PC-3 (cell line): Measurements from ENCODE around the gene PBLD. TPM values are rescaled to one million over a fixed set of nuclear protein-coding genes. Genes with fewer than 3 reads are reported as not detected.

Source experiments
- ATAC-seq: fragments of 200-7000 bp; cut with Tn5 transposase; 2 replicates; pipeline ENCODE4 v1.9.1; 2020; ENCODE audit warnings: mild to moderate bottlenecking, moderate library complexity
- BruUV-seq: library from RNA; stranded (reverse); fragments of 400-500 nt; replicated peaks from 2 replicates; lab custom pipeline; 2021; lab: Mats Ljungman, UMichigan
- CTCF ChIA-PET: fragments of 300-600 bp; sonication (Branson Sonifier 250); formaldehyde crosslinking; loops from one replicate; lab custom pipeline; 2022; ENCODE audit warnings: antibody characterized with exemption; lab: Charles Lee
- POLR2A ChIA-PET: fragments of 300-600 bp; sonication (Branson Sonifier 250); formaldehyde crosslinking; loops from one replicate; lab custom pipeline; 2022; ENCODE audit warnings: antibody characterized with exemption; ENCODE audit not compliant: unreplicated experiment; lab: Charles Lee
- DNase-seq: peaks from one replicate; pipeline ENCODE4 v3.0.0-alpha.2; 2015
- H2AFZ ChIP-seq: fragments of 300-600 bp; sonication (generic); 2 replicates; pipeline ENCODE4 v1.6.0; 2016; ENCODE audit warnings: antibody characterized with exemption, low read length
- H3F3A ChIP-seq: fragments of 300-600 bp; sonication (generic); one replicate; pipeline ENCODE4 v1.6.0; 2017; ENCODE audit warnings: antibody characterized with exemption, low read length, control low read depth, mild to moderate bottlenecking; ENCODE audit not compliant: unreplicated experiment
- H3K27ac ChIP-seq: fragments of 300-600 bp; sonication (generic); 2 replicates; pipeline ENCODE4 v1.5.1; 2016; ENCODE audit warnings: mild to moderate bottlenecking, low read length
- H3K27me3 ChIP-seq: fragments of 300-600 bp; sonication (generic); 2 replicates; pipeline ENCODE4 v1.6.1; 2016; ENCODE audit warnings: low read length, mixed read lengths
- H3K36me3 ChIP-seq: fragments of 300-600 bp; sonication (generic); 2 replicates; pipeline ENCODE4 v1.6.1; 2016; ENCODE audit warnings: low read depth, mixed run types, low read length, mixed read lengths
- H3K4me1 ChIP-seq: fragments of 300-600 bp; sonication (generic); 2 replicates; pipeline ENCODE4 v1.5.1; 2016; ENCODE audit warnings: low read length; ENCODE audit not compliant: insufficient read depth
- H3K4me2 ChIP-seq: fragments of 300-600 bp; sonication (generic); 2 replicates; pipeline ENCODE4 v1.6.0; 2016; ENCODE audit warnings: low read length
- H3K4me3 ChIP-seq: fragments of 300-600 bp; sonication (generic); 2 replicates; pipeline ENCODE4 v1.5.1; 2016; ENCODE audit warnings: mild to moderate bottlenecking, low read length, mixed read lengths
- H3K79me2 ChIP-seq: fragments of 300-600 bp; sonication (generic); 2 replicates; pipeline ENCODE4 v1.6.1; 2017; ENCODE audit warnings: low read length, mixed read lengths
- H3K9ac ChIP-seq: fragments of 300-600 bp; sonication (generic); 2 replicates; pipeline ENCODE4 v1.6.0; 2016; ENCODE audit warnings: mild to moderate bottlenecking, low read length
- H3K9me2 ChIP-seq: fragments of 300-600 bp; sonication (generic); replicated peaks from 2 replicates; pipeline ENCODE4 v1.6.1; 2016; ENCODE audit warnings: mixed run types, low read length, mixed read lengths
- H3K9me3 ChIP-seq: fragments of 300-600 bp; sonication (generic); 2 replicates; pipeline ENCODE4 v1.6.1; 2016; ENCODE audit warnings: low read length, mixed read lengths
- H4K20me1 ChIP-seq: fragments of 300-600 bp; sonication (generic); 2 replicates; pipeline ENCODE4 v1.6.1; 2016; ENCODE audit warnings: low read length, mixed read lengths
- CTCF ChIP-seq: fragments of 300-600 bp; sonication (generic); conservative IDR thresholded peaks from 2 replicates; pipeline ENCODE4 v1.5.1; 2017; ENCODE audit warnings: antibody characterized with exemption, low read depth, mild to moderate bottlenecking, low read length
- EZH2 ChIP-seq: fragments of 300-600 bp; sonication (generic); IDR thresholded peaks from one replicate; pipeline ENCODE4 v1.6.1; 2017; ENCODE audit warnings: antibody characterized with exemption, mild to moderate bottlenecking, low read length; ENCODE audit not compliant: unreplicated experiment
- EZH2phosphoT487 ChIP-seq: fragments of 300-600 bp; sonication (generic); IDR thresholded peaks from 2 replicates; pipeline ENCODE4 v1.6.1; 2018; ENCODE audit warnings: mild to moderate bottlenecking, antibody characterized with exemption, low read length, borderline replicate concordance
- intact Hi-C: fragments of 100-400 bp; cut with micrococcal nuclease; formaldehyde crosslinking; loops from 2 replicates; pipeline ENCODE4 v1.9.0; 2023
- total RNA-seq: library from RNA; depleted of rRNA; stranded (reverse); fragments of >200 nt; gene quantifications from 2 replicates; pipeline ENCODE4 v1.2.3, GENCODE V29; 2014

The PBLD gene
- total RNA-seq, 1 experiment from 2014 or later, result 1.1 TPM

- no peaks in the 10 kb centered on the region for H3K9me3 ChIP-seq
- no peaks in the 10 kb centered on the region for H3F3A ChIP-seq
- no peak overlapping the region for H3K4me3 ChIP-seq
- TF ChIP-seq EZH2 (no peak), EZH2phosphoT487 (no peak), CTCF (no peak)
- no peak overlapping the region for H3K9ac ChIP-seq
- H2AFZ ChIP-seq, result no peak overlapping the region
- H3K79me2 ChIP-seq, result no peaks in the 10 kb centered on the region
- no peak overlapping the region for H3K27ac ChIP-seq
- peaks cover 10% of the 10 kb centered on the region; the same call in 1 of the 2 replicates for H3K36me3 ChIP-seq
- H3K9me2 ChIP-seq, result no peaks in the 10 kb centered on the region
- H3K27me3 ChIP-seq, result no peaks in the 10 kb centered on the region
- CTCF ChIA-PET, result no interaction called here
- no peak overlapping the region for H3K4me2 ChIP-seq
- intact Hi-C loops, result no loop called here
- ATAC-seq (no peak), DNase-seq (no peak)
- no TSS peak for BruUV-seq
- POLR2A ChIA-PET, result no interaction called here
- H4K20me1 ChIP-seq, result no peaks in the 10 kb centered on the region
- H3K4me1 ChIP-seq, result no peaks in the 10 kb centered on the region
Observed at GRCh38 chr10:68364101-68364886, 31.6 kb upstream of the PBLD start.

GRCh38 chr10:68362590-68362989, 29.9 kb upstream of the PBLD start:
- POLR2A ChIA-PET, result no interaction called here
- H3K4me1 ChIP-seq, result no peaks in the 10 kb centered on the region
- H3K9me2 ChIP-seq, result no peaks in the 10 kb centered on the region
- no peak overlapping the region for H3K27ac ChIP-seq
- DNase-seq (no peak), ATAC-seq (no peak)
- no peak overlapping the region for H3K9ac ChIP-seq
- no TSS peak for BruUV-seq
- intact Hi-C loops, result no loop called here
- H3K4me3 ChIP-seq, result no peak overlapping the region
- no peak overlapping the region for H2AFZ ChIP-seq
- CTCF ChIA-PET, result no interaction called here
- no peak overlapping the region for H3K4me2 ChIP-seq
- H3K79me2 ChIP-seq, result no peaks in the 10 kb centered on the region
- no peak for TF ChIP-seq EZH2
- no peak for TF ChIP-seq CTCF
- H3F3A ChIP-seq, result no peaks in the 10 kb centered on the region
- no peaks in the 10 kb centered on the region for H3K9me3 ChIP-seq
- H3K36me3 ChIP-seq, result peaks cover 10% of the 10 kb centered on the region; the same call in 1 of the 2 replicates
- H4K20me1 ChIP-seq, result no peaks in the 10 kb centered on the region
- H3K27me3 ChIP-seq, result no peaks in the 10 kb centered on the region

- ATAC-seq (no peak), DNase-seq (no peak)
- Histone ChIP-seq H3K4me2 (no peak overlapping the region), H2AFZ (no peak overlapping the region), H3K4me1 (no peaks in the 10 kb centered on the region), H4K20me1 (no peaks in the 10 kb centered on the region), H3F3A (no peaks in the 10 kb centered on the region), H3K9ac (no peak overlapping the region), H3K4me3 (no peak overlapping the region), H3K36me3 (peaks cover 11% of the 10 kb centered on the region; the same call in 1 of the 2 replicates), H3K9me2 (no peaks in the 10 kb centered on the region), H3K9me3 (no peaks in the 10 kb centered on the region), H3K79me2 (no peaks in the 10 kb centered on the region), H3K27ac (no peak overlapping the region), H3K27me3 (no peaks in the 10 kb centered on the region)
- TF ChIP-seq CTCF (no peak), EZH2phosphoT487 (no peak), EZH2 (no peak)
- ChIA-PET CTCF (no interaction called here), POLR2A (no interaction called here)
- no TSS peak for BruUV-seq
- intact Hi-C loops, result no loop called here
Observed at GRCh38 chr10:68359189-68359588, 26.5 kb upstream of the PBLD start.
